GM19099 (cell line): ENCODE measurements around the gene RBM25.

ENCODE experiments used
- POLR2A ChIP-seq: IDR thresholded peaks from 3 replicates; pipeline ENCODE4 v1.6.1; 2011; ENCODE audit warnings: low read depth; ENCODE audit not compliant: insufficient read length; ENCODE audit errors: extremely low read depth

The RBM25 gene

DNA sequence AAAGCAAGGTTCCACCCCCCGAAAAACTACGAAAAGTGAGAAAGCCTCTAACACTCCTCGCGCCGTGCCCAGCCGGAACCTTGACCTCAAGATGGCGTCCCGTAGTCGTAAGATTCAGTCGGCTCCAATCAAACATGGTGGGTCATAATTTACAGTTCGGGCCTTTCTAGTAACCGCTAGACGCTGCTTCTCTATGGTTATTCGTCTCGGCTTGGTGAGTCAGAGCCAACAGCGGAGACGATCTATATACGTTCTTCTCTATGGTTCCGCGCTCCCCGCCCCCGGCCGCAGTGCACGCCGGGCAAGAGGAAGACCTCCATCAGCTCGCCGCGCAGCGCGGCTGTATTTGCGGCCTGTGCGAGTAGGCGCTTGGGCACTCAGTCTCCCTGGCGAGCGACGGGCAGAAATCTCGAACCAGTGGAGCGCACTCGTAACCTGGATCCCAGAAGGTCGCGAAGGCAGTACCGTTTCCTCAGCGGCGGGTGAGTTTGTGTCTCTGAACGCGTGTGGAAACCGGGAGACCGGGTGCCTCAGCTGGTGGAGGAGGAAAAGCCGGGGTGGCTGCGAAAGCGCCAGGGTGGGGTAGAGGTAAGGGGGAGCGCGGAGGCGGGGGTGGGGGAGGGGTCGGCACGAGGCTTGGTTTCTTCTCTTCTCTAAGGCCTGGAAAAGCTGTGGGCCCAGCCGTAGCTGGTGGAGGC, at the start of gene RBM25:
RBM25 (plus strand) TSS at position 311 of the 698 bp plus-strand sequence. CDS start 13,108 bp downstream, outside the sequence.
- TF ChIP-seq POLR2A: peak; percentile 99

DNA sequence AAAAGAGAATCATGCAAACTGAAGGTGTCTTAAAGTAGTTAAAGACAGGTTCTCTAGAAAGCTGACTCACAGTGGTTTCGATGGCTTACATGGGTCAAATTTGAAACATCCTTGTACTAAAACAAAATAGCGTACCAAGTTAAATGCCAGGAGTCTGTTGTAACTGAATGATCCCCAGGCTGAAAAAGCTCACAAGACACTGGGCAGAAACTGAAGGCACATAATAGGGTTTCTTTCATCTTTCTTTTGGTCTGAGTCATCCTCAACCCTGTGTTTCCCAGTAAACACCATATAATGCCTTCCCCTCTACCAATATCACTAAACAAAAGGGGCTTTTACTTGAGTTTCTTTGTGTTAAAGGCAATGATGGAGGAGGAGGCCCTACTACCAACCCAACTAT, 44.2 kb upstream of the RBM25 start:
- no peak for TF ChIP-seq POLR2A

DNA sequence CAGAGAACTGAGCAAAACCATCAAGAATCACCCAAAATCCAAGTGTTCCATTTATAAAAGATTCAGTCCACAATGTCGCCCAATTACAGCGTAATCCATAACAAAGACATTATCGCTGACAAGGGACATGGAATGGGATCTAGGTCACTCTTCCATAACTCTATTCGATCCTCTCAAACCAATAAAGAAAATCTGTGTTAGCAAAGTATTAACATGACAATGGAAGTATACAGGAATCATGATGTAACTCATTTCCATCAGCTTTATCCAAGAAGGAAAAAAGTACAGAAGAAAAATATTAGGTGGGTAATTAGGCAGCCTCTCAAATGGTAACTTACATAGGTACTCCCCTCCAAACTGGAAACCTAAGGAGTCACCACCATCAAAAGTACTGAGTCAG, 36.3 kb upstream of the RBM25 start:
- no peak for TF ChIP-seq POLR2A

GRCh38 chr14:73025544-73025943, 32.8 kb upstream of the RBM25 start:
- no peak for TF ChIP-seq POLR2A

DNA sequence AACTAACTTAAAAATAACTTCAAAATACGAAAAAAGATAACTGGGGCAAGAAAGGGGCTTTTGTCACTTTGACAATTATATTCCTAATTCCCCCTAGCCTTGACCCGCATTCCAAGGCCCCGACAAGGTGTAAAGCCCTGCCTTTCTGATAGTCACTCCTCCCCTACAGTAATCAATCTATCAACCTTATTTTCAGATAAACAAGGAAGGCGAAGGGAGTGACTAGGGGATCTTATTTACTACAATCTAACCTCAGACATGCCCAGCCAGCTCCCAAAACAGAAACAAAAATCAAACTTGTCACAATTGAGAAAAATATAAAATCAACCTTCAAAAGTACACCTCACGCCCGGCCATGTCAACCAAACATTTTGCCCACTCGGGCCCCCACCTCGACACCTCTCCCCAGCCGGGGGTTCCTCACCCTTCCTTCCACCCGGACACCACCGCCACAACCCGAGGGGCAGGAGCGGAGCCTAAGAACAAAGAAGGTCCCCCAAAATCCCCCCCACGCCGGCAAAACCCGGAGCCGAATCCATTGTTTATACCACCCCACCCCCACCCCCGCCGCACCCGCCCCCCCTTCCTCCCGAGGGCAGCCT, 32.0 kb upstream of the RBM25 start:
- no peak for TF ChIP-seq POLR2A

GRCh38 chr14:73026845-73027542, 31.3 kb upstream of the RBM25 start, which contains the start of gene ZFYVE1:
ZFYVE1 (minus strand) TSS chr14:73027106; CDS start chr14:73024508, 2,598 bp downstream.
- peak; percentile 59 for TF ChIP-seq POLR2A

DNA sequence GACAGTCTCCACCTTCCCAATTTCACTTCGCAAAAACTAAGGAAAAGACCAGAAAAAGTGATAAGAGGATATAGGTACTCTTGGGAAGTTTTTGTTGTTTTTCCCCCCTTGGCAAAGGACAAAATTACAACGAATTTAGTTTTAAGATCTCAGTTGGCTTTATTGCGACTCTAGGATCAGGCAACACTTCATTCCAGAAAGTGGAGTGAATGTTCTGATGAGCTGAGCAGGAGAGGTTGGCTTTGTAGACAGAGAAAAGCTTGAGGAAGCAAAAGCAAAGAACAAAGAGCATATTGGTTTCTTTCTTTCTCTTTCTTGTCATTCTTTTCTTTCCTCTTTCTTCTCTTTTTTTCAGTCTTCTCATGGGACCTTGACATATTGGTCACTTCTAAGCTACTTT, 30.8 kb upstream of the RBM25 start:
- TF ChIP-seq POLR2A: no peak

DNA sequence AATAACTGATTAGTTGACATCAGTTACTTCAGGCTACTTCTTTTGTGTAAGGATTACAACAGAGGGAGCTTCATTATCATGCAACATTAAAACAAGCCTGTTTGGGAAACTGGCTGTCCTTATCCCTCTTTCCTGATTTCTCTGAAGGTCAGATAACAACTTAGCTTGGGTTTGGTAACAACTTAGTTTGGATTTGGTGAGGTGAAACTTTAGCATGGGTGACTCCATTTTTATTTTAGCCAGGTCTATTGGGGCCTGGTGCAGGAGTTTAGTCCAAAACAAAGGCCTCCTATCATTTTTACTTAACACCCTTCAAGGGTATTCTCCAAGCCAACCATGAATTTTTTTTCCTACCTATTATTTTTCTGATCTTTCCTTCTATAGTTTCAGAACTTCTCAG, 30.4 kb upstream of the RBM25 start:
- TF ChIP-seq POLR2A: no peak

DNA sequence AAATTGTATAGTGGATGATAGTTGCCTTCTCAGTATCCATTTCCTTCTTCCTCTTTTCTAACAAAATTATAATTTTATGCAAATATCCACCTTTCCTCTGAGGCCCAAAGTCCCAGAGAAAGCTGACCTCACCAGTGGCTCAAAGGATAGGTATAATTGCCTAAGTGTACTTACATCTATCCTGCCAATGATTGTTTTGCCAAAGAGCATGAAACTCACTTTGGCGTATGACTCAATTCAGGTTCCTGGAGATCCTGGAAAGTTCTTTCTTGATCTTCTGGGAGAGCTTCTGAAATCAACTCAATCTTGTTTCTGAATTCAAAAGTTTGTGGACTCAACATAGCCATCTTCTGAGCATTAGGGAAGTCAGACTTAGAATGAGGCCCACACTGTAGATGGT, 10.5 kb upstream of the RBM25 start:
- no peak for TF ChIP-seq POLR2A

GRCh38 chr14:73049428-73049827, 8.9 kb upstream of the RBM25 start:
- no peak for TF ChIP-seq POLR2A

GRCh38 chr14:73055251-73055650, 3.1 kb upstream of the RBM25 start:
- TF ChIP-seq POLR2A: no peak

DNA sequence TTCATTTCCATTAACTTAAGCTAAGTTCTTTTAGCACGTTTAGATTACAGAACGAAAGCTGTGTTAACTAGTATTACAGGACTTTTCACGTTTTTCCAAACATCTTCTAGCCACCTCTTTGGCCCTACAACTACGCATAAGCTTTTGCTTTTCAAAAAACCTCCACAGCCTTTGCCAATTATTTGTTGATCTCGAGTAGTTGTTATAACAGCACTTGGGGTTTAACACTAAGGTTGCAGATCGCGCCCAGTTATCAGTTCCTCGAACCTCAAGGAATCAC, 450 bp upstream of the RBM25 start:
- TF ChIP-seq POLR2A: no peak

DNA sequence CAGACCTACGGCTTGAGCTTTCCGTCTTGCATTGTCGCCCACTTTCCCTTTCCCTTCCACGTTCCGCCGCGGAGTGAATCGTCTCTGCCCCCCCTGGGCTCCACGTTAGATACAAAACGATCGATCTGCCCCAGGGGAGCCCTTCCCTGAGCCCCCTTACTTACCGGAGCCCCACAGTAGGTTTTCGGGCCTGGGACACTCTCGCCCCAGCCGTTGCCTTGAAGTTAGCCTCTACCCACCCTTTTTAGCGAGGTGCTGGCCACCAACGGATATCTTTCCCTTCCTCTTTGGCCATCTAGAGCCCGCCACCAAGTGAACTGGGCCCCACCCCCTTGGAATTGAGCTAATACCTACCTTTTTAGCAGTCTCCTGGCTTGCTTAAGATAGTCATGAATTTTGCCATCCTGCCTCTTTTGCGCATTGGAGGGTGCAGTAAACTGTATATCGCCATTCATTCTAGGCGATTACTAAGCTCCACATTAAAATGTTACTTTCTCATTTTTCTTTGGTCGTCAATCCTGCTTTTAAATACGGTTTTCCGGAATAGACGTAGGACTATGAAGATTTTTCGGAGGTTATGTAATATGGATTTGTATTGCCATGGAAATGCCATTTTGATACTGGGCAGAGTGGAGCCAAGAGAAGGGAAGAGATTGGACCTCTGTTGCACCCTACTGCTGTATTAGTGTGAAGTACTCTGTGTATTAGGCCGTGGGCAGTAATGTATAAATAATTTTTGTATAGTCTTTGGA, 764 bp downstream of the RBM25 start:
- no peak for TF ChIP-seq POLR2A

DNA sequence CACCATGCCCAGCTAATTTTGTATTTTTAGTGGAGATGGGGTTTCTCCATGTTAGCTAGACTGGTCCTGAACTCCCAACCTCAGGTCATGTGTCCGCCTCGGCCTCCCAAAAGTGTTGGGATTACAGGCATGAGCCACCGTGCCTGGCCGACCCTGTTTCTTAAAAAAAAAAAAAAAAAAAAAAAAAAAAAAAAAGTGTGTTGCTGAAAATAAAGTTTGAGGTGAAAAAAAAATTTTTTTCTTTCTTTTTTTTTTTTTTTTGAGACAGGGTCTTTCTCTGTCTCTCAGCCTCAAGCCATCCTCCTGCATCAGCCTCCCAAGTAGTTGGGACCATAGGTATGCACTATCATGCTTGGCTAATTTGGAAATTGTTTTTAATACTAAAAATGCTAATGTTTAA, 11.3 kb downstream of the RBM25 start:
- no peak for TF ChIP-seq POLR2A

GRCh38 chr14:73091044-73091443, 32.7 kb downstream of the RBM25 start:
- TF ChIP-seq POLR2A: no peak

DNA sequence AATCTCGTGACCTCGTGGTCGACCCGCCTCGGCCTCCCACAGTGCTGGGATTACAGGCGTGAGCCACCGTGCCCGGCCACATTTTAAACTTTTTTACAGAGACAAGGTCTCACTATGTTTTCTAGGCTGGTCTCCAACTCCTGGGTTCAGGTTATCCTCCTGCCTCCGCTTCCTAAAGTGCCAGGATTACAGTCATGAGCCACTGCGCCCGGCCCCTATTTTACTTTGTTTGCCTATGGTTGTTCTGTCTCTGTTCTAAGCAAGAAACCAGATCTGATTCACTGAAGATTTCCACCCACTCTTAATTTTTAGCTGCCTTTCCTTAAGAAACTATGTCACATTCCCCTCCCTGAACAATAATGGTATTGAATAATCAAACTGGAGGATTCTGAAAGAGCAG, 39.1 kb downstream of the RBM25 start:
- no peak for TF ChIP-seq POLR2A

DNA sequence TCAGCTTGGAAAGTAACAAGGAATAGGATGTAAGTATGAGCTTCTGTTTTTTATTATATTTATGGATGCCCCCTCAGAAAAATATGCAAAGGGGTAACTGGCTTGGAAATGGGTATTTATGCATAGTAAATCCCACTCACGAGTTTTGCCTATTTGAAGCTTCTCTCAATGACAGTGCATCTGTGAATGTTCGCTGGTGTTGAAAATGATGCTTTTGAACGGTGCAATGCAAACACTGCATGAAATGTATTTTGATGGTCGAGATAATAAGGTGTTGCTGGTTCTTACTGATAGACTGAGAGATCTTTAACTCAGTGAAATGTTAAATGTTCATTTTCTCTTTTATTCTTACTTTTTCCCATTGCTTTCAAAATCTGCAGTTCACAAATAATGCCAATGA, 42.0 kb downstream of the RBM25 start:
- TF ChIP-seq POLR2A: no peak
